ENCODE measurements around the gene SFI1.

The SFI1 gene

GRCh38 chr22:31651664-31652063, 155.3 kb downstream of the SFI1 start:
- H3K4me3 ChIP-seq (ENCODE audit: low read depth, low read length): no peak overlapping the region
- no peak for DNase-seq (ENCODE audit: low read depth)
- no peak for TF ChIP-seq CTCF (conservative IDR thresholded peaks at IDR 0.05; ENCODE audit: low read depth, low read length)

GRCh38 chr22:31652088-31652487, 155.8 kb downstream of the SFI1 start:
- DNase-seq (ENCODE audit: low read depth): no peak
- TF ChIP-seq CTCF (conservative IDR thresholded peaks at IDR 0.05; ENCODE audit: low read depth, low read length): no peak
- H3K4me3 ChIP-seq (ENCODE audit: low read depth, low read length): no peak overlapping the region

GRCh38 chr22:31652911-31653684, 156.8 kb downstream of the SFI1 start:
- DNase-seq (ENCODE audit: low read depth): no peak
- TF ChIP-seq CTCF (conservative IDR thresholded peaks at IDR 0.05; ENCODE audit: low read depth, low read length): no peak
- no peak overlapping the region for H3K4me3 ChIP-seq (ENCODE audit: low read depth, low read length)

GRCh38 chr22:31653944-31654343, 157.6 kb downstream of the SFI1 start:
- no peak for TF ChIP-seq CTCF (conservative IDR thresholded peaks at IDR 0.05; ENCODE audit: low read depth, low read length)
- no peak for DNase-seq (ENCODE audit: low read depth)
- H3K4me3 ChIP-seq (ENCODE audit: low read depth, low read length): no peak overlapping the region

GRCh38 chr22:31654408-31654807, 158.1 kb downstream of the SFI1 start:
- H3K4me3 ChIP-seq (ENCODE audit: low read depth, low read length): no peak overlapping the region
- no peak for TF ChIP-seq CTCF (conservative IDR thresholded peaks at IDR 0.05; ENCODE audit: low read depth, low read length)
- DNase-seq (ENCODE audit: low read depth): no peak

GRCh38 chr22:31659246-31659645, 162.9 kb downstream of the SFI1 start:
- DNase-seq (ENCODE audit: low read depth): no peak
- H3K4me3 ChIP-seq (ENCODE audit: low read depth, low read length): no peak overlapping the region
- TF ChIP-seq CTCF (conservative IDR thresholded peaks at IDR 0.05; ENCODE audit: low read depth, low read length): no peak

GRCh38 chr22:31660860-31661341, 164.6 kb downstream of the SFI1 start:
- peak; percentile 72 for DNase-seq (ENCODE audit: low read depth)
- peak overlapping the region; percentile 98 for H3K4me3 ChIP-seq (ENCODE audit: low read depth, low read length)

All from choroid plexus epithelial cell (primary cell).